Suprapubic skin (tissue), 4 donors: ENCODE results near the gene TRIM46.

Source experiments
- POLR2A ChIP-seq, 2 donors: fragments of 450-650 bp; IDR thresholded peaks; one replicate each; pipeline ENCODE4 v1.6.1; 2017; ENCODE audit warnings: antibody characterized with exemption in 2 of 2, mild to moderate bottlenecking in 2 of 2, moderate library complexity in 2 of 2
- POLR2AphosphoS5 ChIP-seq, 3 donors: sonication (generic); formaldehyde crosslinking; IDR thresholded peaks; one replicate each; pipeline ENCODE4 v1.6.1; 2017; ENCODE audit warnings: antibody characterized with exemption in 3 of 3
- TF ChIP-seq, protein P1 (sequence below), 2 donors: fragments of 200-600 bp in 1 of 2; fragments of 450-650 bp in 1 of 2; sonication (generic) in 1 of 2; IDR thresholded peaks; one replicate each; pipeline ENCODE4 v1.5.1; 2016 to 2019; ENCODE audit warnings: antibody characterized with exemption in 2 of 2, mild to moderate bottlenecking in 1 of 2, moderate library complexity in 1 of 2

- TF ChIP-seq POLR2A (IDR thresholded peaks at IDR 0.05) = no peak
- TF ChIP-seq, protein P1, sequence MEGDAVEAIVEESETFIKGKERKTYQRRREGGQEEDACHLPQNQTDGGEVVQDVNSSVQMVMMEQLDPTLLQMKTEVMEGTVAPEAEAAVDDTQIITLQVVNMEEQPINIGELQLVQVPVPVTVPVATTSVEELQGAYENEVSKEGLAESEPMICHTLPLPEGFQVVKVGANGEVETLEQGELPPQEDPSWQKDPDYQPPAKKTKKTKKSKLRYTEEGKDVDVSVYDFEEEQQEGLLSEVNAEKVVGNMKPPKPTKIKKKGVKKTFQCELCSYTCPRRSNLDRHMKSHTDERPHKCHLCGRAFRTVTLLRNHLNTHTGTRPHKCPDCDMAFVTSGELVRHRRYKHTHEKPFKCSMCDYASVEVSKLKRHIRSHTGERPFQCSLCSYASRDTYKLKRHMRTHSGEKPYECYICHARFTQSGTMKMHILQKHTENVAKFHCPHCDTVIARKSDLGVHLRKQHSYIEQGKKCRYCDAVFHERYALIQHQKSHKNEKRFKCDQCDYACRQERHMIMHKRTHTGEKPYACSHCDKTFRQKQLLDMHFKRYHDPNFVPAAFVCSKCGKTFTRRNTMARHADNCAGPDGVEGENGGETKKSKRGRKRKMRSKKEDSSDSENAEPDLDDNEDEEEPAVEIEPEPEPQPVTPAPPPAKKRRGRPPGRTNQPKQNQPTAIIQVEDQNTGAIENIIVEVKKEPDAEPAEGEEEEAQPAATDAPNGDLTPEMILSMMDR (IDR thresholded peaks at IDR 0.05) = no peak
- no peak for TF ChIP-seq POLR2AphosphoS5 (IDR thresholded peaks at IDR 0.05)
These were observed 13.3 kb downstream of the TRIM46 start for GRCh38 chr1:155186794-155187455.
